ENCODE measurements around the gene JMJD7.

DNA sequence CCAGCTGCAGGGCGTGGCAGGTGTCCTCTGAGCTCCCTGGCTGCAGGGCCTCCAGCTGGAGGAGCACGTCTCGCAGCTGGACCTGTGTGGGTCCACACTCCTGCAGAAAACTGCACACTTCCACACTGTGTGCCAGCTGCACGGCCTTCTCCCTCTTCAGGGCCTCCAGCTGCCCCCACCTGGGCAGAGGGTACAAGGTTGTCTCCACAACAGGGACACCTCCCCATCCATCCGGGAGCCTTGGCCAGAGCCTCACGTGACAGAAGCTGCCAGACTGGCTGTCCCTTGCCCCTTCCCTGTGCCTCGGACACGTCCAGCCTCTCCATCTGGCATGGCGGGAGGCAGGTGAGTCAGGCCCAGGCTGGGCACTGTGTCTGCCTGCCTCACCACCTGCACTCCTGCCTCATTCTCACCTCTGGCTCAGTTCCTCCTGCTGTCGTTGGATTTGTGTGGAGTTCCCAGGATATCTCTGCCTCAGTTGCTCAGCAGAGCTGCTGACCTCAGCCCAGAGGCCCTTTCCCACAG is 51.5 kb downstream of the JMJD7 start:
- TF ChIP-seq BACH2 (CRISPR knock-in tag; IDR thresholded peaks at IDR 0.05; ENCODE audit: borderline replicate concordance) = no peak
- TF ChIP-seq ISL1 (CRISPR knock-in tag; IDR thresholded peaks at IDR 0.05) = no peak
